Dermis lymphatic vessel endothelial cell (primary cell): ENCODE data around the gene ERVH48-1. TPM values are rescaled to one million over a fixed set of nuclear protein-coding genes. Genes with fewer than 3 reads are reported as not detected.

Experiments
- total RNA-seq: library from RNA; depleted of rRNA; stranded (reverse); fragments of >200 nt; gene quantifications from 2 replicates; pipeline ENCODE4 v1.2.1, GENCODE V29; 2014

Gene ERVH48-1
- total RNA-seq, result not detected in 2 replicates

GRCh38 chr21:42925114-42925926 lies at the start of gene ERVH48-1:
TSS of gene ERVH48-1 (minus strand) at chr21:42925630. CDS start at chr21:42919006, 6,624 bp downstream.

GRCh38 chr21:42973991-42974831 lies 48.8 kb upstream of the ERVH48-1 start, which contains the start of gene PKNOX1:
TSS of gene PKNOX1 (plus strand) at chr21:42974562. CDS start at chr21:43004382, 29,820 bp downstream.

GRCh38 chr21:42892931-42893755 lies 32.3 kb downstream of the ERVH48-1 start, which contains the start of gene NDUFV3:
TSS of gene NDUFV3 (plus strand) at chr21:42893309. CDS start at chr21:42893334, 25 bp downstream.

GRCh38 chr21:42878993-42879787 lies 46.2 kb downstream of the ERVH48-1 start, which contains the start of gene WDR4:
TSS of gene WDR4 (minus strand) at chr21:42879539. CDS start at chr21:42879495, 44 bp downstream.

Other genes with a start within 250 kb of the ERVH48-1 start
- gene WDR4, start 46.1 kb downstream of the ERVH48-1 start, total RNA-seq, result 6.3 and 9.4 TPM in 2 replicates
- 32.3 and 46.2 TPM in 2 replicates for gene NDUFV3, start 32.3 kb downstream of the ERVH48-1 start, total RNA-seq
- gene PKNOX1, start 48.9 kb upstream of the ERVH48-1 start, total RNA-seq, result 9.0 and 9.2 TPM in 2 replicates
- 3.9 and 6.6 TPM in 2 replicates for gene CBS, start 150.2 kb upstream of the ERVH48-1 start, total RNA-seq
- gene U2AF1, start 181.9 kb upstream of the ERVH48-1 start, total RNA-seq, result 20.8 and 26.2 TPM in 2 replicates
- not detected in 2 replicates for gene CRYAA, start 243.4 kb upstream of the ERVH48-1 start, total RNA-seq